Measurements from ENCODE around the gene ASAP2.
A peak's percentile ranks its signal among the peaks of the same experiment; 100 is the strongest.

The ASAP2 gene

DNA sequence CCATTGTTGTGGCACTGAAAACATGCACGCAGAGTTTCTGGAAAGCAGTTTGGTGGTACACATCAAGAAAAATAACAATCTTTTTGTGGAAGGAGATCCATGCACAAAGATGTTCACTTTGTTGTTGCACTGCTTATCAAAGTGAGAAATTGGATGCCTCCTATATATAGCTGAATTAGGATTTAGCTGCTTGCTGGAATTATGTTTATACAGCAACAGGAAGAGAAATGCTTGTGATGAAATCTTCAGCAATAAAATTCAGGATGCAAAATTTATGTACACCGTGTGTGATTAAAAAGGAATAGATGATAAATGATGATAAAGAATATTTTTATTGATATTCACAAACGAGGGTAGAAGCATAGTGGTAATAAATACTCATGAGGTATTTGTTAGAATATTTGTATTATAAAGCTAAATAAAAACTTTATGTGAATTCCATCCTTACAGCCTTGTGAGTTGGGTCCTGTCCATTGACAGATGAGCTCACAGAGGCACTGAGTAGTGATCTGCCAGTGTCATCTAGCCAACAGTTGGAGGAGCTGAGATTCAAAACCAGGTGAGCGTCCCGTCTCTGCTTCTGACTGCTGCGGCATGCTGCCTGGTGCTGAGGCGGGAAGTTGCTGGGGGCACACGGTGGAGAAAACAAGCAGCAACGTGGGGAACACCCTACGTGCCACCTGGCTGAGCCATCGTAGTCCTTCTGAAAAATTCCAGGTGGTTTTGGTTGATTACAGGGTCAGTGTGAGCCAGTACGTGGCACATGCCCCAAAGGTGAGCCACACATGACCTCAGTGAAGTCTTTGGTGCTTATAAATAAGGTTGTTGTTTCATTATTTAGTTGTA lies 80.2 kb downstream of the ASAP2 start:
- no peak for DNase-seq (ENCODE audit: low read depth, low spot score)
- H3K27ac ChIP-seq: peak overlapping the region; percentile 100

DNA sequence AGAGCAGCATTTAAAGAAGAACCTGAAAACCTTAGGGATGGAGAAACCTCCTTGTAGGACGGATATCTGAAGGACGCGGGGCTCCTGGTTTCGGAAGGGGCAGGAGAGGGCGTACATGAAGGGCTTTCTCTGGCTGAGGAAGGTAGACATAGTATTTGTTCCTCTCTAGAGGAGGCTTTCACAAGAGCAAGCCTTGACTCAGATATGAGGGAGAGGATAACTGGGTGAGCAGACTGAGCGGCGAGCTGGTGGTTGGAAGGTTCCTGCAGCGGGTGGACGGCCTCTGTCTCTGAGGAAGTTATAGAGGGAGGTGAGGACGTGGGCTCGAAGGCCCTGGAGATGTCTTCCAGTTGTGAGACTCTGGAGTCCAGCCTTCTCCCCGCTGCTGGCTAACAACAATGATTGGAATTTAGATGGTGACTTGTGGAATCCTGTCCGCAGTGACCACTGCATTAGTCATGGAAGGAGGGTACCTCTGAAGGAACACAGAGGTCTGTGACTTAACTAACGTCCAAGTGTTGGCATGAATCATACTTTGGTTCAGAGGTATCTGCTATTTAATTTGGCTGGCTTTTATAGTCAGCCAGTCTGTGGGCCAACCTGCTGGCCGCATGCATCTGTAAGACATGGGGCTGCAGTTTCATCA lies 80.9 kb downstream of the ASAP2 start:
- H3K27ac ChIP-seq: peak overlapping the region; percentile 100

DNA sequence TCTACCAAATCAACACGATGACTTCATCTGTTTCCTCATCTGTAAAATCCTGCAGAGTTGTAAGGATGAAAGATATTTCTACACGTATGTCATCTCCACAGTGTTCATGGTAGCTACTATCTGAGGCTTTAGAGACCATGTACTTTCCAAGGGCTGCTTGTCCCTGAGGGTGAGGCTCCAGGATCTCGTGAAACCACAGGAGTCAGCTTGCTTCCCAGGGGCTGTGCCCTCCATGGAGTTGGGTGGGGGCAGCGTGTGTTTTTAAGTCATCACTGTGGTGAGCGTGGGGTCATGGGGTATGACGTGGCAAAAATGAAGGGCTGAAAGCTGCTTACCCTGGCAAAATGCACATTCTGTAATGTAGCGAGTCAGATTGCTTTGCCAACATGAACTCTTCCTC lies 81.6 kb downstream of the ASAP2 start:
- DNase-seq (ENCODE audit: low read depth, low spot score): no peak
- peak overlapping the region; percentile 100 for H3K27ac ChIP-seq

More for the DNA sequence above, 80.9 kb downstream of the ASAP2 start:
- DNase-seq (ENCODE audit: low read depth, low spot score): peak; percentile 97

DNA sequence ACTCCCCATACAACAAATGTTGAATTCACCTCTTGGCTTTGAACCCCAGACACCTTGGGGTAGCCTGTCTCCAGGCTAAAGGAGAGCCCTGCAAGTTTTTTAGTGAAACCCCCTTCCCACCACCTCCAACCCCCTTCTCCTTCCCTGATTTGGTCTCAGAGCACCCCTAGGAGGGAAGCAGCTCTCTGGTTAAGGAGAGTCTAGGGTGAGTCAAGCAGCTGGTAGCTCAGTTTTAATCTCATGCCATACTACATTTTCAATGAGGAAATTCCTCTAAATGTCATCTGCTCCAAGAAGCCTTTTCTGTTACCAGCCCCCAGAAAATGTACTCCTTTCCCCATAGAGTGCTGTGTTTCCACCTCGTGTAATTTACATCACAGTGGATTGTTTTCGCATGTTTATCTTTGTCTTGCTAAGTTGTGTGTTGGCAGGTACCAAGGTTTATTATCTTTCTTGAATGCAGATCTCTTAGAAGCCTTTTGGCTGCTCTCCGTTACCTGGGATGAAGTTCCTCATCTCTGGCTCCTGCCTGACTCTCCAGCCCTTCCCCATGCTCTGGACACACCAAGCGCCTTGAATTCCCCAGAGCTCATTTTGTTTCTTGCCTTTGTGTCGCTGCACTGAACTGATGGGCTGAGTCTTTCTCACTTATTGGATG lies 82.2 kb downstream of the ASAP2 start:
- DNase-seq (ENCODE audit: low read depth, low spot score): no peak
- peak overlapping the region; percentile 100 for H3K27ac ChIP-seq

GRCh38 chr2:9291331-9291730 lies 84.7 kb downstream of the ASAP2 start:
- DNase-seq (ENCODE audit: low read depth, low spot score): no peak
- no peak overlapping the region for H3K27ac ChIP-seq

GRCh38 chr2:9291866-9292265 lies 85.3 kb downstream of the ASAP2 start:
- DNase-seq (ENCODE audit: low read depth, low spot score): no peak
- H3K27ac ChIP-seq: no peak overlapping the region

DNA sequence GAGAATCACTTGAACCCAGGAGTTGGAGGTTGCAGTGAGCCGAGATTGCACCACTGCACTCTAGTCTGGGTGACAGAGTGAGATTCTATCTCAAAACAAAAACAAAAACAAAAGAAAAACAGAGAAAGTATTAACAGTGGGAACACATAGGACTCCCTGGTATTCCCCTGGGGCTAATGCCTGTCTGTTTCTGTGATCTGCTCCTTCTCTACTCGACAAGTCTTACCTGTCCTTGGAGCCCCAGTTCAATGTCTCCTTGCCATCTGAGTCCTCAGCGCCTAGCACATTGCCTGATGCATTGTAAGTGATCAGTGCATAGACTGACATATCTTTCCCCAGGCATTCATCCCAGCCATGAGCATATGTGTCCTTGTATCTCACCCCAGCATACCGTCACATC lies 85.8 kb downstream of the ASAP2 start:
- DNase-seq (ENCODE audit: low read depth, low spot score): no peak
- no peak overlapping the region for H3K27ac ChIP-seq

DNA sequence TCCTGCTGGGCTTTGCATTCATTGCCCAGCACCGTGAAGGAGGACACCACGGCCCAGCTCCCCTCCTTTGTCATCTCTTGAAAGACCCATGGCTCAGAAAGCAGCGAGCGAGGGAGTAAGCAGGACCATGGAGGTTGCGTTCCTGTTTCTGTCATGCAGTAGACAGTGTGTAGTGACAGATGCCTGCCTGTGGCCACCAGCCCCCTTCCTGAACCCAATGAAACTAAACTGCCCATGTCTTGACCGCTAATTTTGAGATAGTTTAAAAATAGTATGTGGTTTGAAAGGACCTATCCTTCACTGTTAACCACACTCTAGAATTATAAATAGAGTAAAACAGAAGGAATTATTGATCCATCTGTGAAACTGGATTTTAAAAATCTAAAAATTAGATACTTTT lies 88.2 kb downstream of the ASAP2 start:
- DNase-seq (ENCODE audit: low read depth, low spot score): no peak
- H3K27ac ChIP-seq: no peak overlapping the region

DNA sequence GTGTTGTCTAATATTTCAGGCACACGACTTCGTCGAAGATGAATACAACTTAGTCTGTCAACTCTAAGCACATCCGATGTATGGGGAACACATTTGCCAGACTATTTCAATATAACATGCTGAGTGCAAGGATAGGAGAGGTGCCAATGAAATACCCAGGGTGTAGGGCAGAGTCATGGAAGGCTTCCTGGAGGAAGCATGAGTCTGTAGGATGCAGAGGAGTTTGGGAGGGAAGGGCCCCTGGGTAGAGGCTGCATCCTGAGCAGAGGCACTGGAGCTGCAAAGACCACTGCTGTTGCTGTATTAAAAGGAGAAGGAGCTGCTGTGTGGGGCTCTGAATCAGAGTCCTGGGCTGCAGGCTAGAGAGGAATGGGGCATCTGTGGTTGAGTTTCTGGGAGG lies 89.9 kb downstream of the ASAP2 start:
- H3K27ac ChIP-seq: no peak overlapping the region

DNA sequence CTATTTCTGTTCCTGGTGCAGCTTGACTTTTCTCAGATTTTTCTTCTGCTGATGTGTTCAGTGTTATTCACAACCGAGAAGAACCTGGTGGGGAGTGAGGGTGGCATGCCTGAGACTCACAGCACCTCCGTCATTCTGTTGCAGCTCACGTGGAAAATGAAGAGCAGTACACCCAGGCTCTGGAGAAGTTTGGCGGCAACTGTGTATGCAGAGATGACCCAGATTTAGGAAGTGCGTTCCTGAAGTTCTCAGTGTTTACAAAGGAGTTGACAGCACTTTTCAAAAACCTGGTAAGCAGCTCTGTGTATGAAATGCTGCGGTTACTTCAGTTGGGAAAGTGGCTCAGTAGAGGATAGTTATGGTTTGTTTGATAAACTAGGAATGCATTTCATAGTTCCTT lies 90.5 kb downstream of the ASAP2 start:
- DNase-seq (ENCODE audit: low read depth, low spot score): no peak
- no peak overlapping the region for H3K27ac ChIP-seq

More for the DNA sequence above, 89.9 kb downstream of the ASAP2 start:
- DNase-seq (ENCODE audit: low read depth, low spot score): no peak

GRCh38 chr2:9297807-9298206 lies 91.2 kb downstream of the ASAP2 start:
- no peak for DNase-seq (ENCODE audit: low read depth, low spot score)
- H3K27ac ChIP-seq: peak overlapping the region; percentile 92

- DNase-seq (ENCODE audit: low read depth, low spot score): no peak
- H3K27ac ChIP-seq: peak overlapping the region; percentile 92
These were observed 92.0 kb downstream of the ASAP2 start for GRCh38 chr2:9298583-9298982.

DNA sequence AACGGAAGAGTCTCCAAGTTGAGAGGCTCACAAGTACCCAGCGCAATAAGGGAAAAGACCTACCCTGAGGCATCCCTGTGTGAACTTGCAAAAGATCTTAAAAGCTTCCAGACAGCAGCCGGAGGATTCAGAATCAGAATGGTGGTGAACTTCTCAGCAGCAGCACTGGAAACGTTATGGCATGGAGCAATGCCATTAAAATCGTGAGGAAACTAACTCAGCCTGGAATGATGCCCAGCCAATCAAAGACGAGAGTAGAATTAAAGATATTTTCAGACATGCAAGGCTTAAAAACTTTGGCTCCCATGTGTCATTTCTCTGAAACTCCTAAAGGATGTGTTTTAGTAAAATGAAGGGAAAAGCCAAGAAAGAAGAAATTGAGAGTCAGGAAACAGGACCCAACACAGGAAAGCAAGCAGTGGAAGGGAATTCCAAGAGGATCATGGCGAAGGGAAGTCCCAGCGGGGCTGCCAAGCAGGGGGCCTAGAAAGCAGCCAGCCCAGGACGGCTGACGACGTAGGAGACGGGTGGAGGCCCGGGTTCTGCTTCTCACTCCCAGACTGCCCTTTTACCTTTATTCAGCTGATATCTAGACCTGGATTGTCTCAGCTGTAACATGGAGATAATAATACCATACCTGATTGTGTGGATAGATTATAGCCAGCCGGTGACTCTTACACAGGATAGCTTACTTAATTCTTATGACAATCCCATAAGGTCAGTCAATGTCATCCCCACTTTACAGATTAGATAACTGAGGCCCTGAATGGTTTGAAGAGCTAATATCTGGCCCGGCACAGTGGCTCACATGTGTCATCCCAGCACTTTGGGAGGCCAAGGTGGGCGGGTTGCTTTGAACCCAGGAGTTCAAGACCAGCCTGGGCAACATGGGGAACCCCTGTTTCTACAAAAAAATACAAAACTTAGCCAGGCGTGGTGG lies 92.8 kb downstream of the ASAP2 start:
- DNase-seq (ENCODE audit: low read depth, low spot score): no peak
- H3K27ac ChIP-seq: peak overlapping the region; percentile 92

DNA sequence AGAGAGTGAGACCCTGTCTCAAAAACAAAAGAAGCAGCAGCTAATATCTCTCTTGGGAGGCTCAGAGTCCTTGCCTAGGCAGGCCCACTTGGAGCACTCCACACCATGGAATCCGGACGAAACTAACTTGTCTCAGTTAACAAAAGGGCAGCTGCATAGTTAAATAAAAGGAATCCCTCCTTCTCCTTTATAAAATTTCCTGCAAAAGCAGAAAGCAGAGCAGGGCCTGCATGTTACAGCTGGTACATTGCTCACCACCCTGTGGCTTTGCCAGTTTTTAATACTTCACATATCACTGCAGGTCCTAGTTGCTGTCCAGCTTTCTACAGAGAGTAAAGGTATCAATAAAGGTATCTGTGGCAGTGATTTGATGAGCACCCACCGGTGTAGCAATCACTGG lies 93.6 kb downstream of the ASAP2 start:
- DNase-seq (ENCODE audit: low read depth, low spot score): no peak
- H3K27ac ChIP-seq: peak overlapping the region; percentile 92

DNA sequence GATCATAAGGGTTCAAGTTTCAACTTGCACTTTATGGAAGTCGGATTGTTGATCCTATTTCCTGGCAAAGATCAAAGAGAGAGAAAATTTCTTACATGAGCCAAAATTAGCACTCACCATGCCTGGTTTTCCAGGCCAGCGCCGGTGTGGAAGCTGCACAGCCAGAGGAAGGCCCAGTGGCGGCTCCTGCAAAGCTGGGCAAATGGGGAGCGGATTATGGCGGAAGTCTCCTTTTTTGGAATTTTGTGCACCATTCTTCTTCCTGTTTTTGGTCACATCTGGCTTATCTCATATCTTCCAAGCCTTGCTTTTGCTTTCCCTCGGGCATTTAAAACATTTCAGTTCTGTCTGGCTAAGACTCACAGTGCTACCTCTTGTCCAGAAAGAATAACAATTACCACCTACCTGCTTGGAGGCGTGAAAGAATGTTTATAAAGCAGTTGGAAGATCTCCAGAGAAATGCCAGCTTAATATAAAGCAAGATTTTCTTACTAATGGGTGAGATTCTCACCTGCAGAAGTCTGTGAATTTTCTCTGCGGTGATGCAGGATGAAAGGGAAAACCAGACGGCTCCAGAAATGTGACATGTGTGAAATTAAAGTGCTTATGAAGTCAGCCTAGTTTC lies 94.3 kb downstream of the ASAP2 start:
- H3K27ac ChIP-seq: peak overlapping the region; percentile 92
- no peak for DNase-seq (ENCODE audit: low read depth, low spot score)

DNA sequence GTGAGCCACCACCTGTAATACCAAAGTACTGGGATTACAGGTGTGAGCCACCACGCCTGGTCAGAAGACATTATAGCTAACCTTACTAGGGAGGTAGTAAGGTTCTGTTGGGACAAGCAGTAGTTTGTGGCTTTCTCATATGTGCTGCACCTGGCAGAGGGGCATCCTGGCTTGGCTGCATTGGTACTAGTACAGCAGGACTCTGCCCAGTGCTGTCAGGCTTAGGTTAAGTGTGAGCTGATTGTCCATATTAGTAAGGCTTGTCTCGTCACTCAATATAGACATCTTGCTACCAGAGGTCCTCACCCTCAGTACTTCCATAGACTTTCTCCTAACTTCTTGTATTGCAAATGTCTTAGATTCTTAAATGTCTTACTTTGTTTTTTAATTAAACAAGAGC lies 96.1 kb downstream of the ASAP2 start:
- no peak for DNase-seq (ENCODE audit: low read depth, low spot score)
- H3K27ac ChIP-seq: no peak overlapping the region

GRCh38 chr2:9303528-9304225 lies 97.1 kb downstream of the ASAP2 start:
- no peak overlapping the region for H3K27ac ChIP-seq
- no peak for DNase-seq (ENCODE audit: low read depth, low spot score)

DNA sequence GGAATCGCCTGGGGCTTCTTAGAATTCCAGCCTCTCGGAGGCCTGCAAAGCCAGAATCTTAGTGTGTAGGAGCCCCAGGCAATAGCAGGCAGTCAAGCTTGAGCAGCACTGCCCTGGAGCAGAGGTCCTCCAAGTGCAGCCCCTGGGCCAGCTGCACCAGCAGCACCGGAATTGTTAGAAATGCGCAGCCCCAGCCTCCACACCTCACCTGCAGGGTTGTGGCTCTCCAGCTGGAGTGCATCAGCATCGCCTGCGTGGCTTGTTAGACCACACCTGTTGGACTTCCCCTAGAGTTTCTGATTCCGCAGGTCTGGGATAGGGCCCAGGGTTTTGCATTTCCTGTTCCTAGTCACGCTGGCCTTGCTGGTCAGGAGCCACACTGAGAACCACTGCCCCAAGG lies 100.3 kb downstream of the ASAP2 start:
- no peak for DNase-seq (ENCODE audit: low read depth, low spot score)
- peak overlapping the region; percentile 98 for H3K27ac ChIP-seq

DNA sequence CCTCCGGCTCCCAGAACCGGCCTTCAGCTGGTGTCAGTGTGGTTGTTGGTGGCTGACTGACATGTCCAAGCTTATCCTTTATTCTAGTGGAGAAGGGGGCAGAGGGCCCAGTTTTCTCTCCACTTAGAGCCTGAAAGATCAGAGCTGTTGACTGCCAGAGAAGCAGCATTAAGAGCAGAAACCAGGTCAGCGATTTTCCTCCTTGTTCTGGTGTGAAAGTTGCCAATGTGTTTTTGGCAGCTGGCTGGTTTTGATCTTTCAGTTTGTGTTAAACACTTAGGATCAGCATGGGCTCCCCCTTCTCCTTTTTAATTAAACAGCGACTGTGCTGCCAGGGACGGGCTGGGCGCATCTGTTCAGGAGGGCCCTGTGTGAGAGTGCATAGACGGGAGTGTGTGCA lies 100.9 kb downstream of the ASAP2 start:
- H3K27ac ChIP-seq: peak overlapping the region; percentile 98

More for the DNA sequence above, 100.9 kb downstream of the ASAP2 start:
- DNase-seq (ENCODE audit: low read depth, low spot score): no peak

All from epithelial cell of prostate (primary cell).